ENCODE measurements around the gene SMIM38. TPM values are rescaled to one million over a fixed set of nuclear protein-coding genes. Genes with fewer than 3 reads are reported as not detected.

The SMIM38 gene
- total and polyA plus RNA-seq, 9 of the 15 experiments (the other 6 are each of a cell fraction or from before 2014, with no cell fraction given): 0.07 to 1.2 (median 0.21) TPM; not detected in 2

- TF ChIP-seq ZBTB43 (CRISPR knock-in tag; IDR thresholded peaks at IDR 0.05): no peak
- TF ChIP-seq NFYB (IDR thresholded peaks at IDR 0.05; ENCODE audit: extremely low read depth, insufficient read length): no peak
These were observed 815 bp upstream of the SMIM38 start (continued) for GRCh38 chr11:69154938-69155301.

GRCh38 chr11:69156235-69156639 lies 502 bp downstream of the SMIM38 start:
- intact Hi-C loops (cut with micrococcal nuclease): no loop called here
- peak overlapping the region; percentile 61 for H2AFZ ChIP-seq (ENCODE audit: low read depth, low read length)
- WGBS (ENCODE audit: insufficient coverage, low coverage, missing lambda C conversion rate): 6% methylated on average over 12 of the region's 13 CpGs
- no peaks in the 10 kb centered on the region for H4K20me1 ChIP-seq (replicated peaks; ENCODE audit: control insufficient read depth, insufficient read depth, low read length)
- in situ Hi-C loops (cut with MboI): no loop called here
- FAIRE-seq: peak; percentile 29
- no TSS peak for BruUV-seq (replicated peaks)
- H3K27me3 ChIP-seq (ENCODE audit: control insufficient read depth in 2 of 2, insufficient read depth in 2 of 2, low read length in 2 of 2): peaks cover 4 to 57% of the 10 kb centered on the region in 2 experiments
- no peaks in the 10 kb centered on the region for H3K9me3 ChIP-seq (replicated peaks; ENCODE audit: control insufficient read depth, insufficient read depth, low read depth, low read length)
- peak; percentile 47 for ATAC-seq
- peak overlapping the region; percentile 55 to 56 for H3K9ac ChIP-seq (ENCODE audit: insufficient read depth in 1 of 2, low read depth in 2 of 2, low read length in 2 of 2)
- H3K36me3 ChIP-seq (ENCODE audit: control insufficient read depth, insufficient read depth, low read length): no peaks in the 10 kb centered on the region
- H3K4me1 ChIP-seq (replicated peaks in 1 of 2; ENCODE audit: control insufficient read depth in 2 of 2, insufficient read depth in 2 of 2, low read length in 2 of 2): peaks cover 36% of the 10 kb centered on the region in 2 experiments; a peak in 4 of 5 replicates
- CTCF ChIA-PET (ENCODE audit: low intra/inter-chr PET ratio): no interaction called here
- peak overlapping the region; percentile 11; the same call in 1 of the 2 replicates for H3K4me3 ChIP-seq
- peak overlapping the region; percentile 66 for H3K27ac ChIP-seq (ENCODE audit: extremely low read depth, low read depth, low read length)
- H3K9me1 ChIP-seq (ENCODE audit: control insufficient read depth, insufficient read depth, low read length): peaks cover 4% of the 10 kb centered on the region
- POLR2A ChIA-PET: interaction anchor here (0.6 kb wide), 3 partner anchors 14 to 824 kb away, joined by 3 read pairs; no protein-coding TSS in a partner anchor
- peak overlapping the region; percentile 68 for H3K4me2 ChIP-seq (ENCODE audit: insufficient read depth, low read length)
- peak in 2 of 4 experiments; percentile 56 for DNase-seq (ENCODE audit: extremely low read depth in 1 of 4, low spot score in 3 of 4)
- no peaks in the 10 kb centered on the region; the same call in 2 of the 3 replicates for H3K79me2 ChIP-seq (ENCODE audit: control insufficient read depth, insufficient read depth, low read length)
- no peak for TF ChIP-seq EWSR1 (IDR thresholded peaks at IDR 0.05; ENCODE audit: borderline replicate concordance, low read depth, partially characterized antibody)
- TF ChIP-seq CBFA2T3 (IDR thresholded peaks at IDR 0.05): peak; percentile 68
- TF ChIP-seq UBTF (IDR thresholded peaks at IDR 0.05; ENCODE audit: borderline replicate concordance in 1 of 2, low read depth in 2 of 2, low read length in 2 of 2): no peak
- TF ChIP-seq ESRRA (IDR thresholded peaks at IDR 0.05; ENCODE audit: borderline replicate concordance, low read depth): no peak
- 0 out of 2 replicates have a peak, but pooled peaks have one; percentile 8 for TF ChIP-seq TAL1 (IDR thresholded peaks at IDR 0.05)
- peak; percentile 34 for TF ChIP-seq POLR2A (conservative IDR thresholded peaks at IDR 0.05)
- TF ChIP-seq HNRNPH1 (optimal IDR thresholded peaks at IDR 0.05; ENCODE audit: low read depth, low read length): no peak
